ENCODE results near the gene STPG2.

Gene STPG2

GRCh38 chr4:98093662-98094061 lies 49.6 kb downstream of the STPG2 start:
- no peaks in the 10 kb centered on the region for H3K36me3 ChIP-seq (ENCODE audit: insufficient read depth, low read length)

GRCh38 chr4:98092833-98093439 lies 50.3 kb downstream of the STPG2 start:
- no peaks in the 10 kb centered on the region for H3K9me3 ChIP-seq (ENCODE audit: insufficient read depth, low read depth, low read length)

More at GRCh38 chr4:98093662-98094061, 49.6 kb downstream of the STPG2 start:
- 89% methylated on average over 2 of the region's 2 CpGs for WGBS
- Histone ChIP-seq H3K9me3 (ENCODE audit: insufficient read depth, low read depth, low read length) (no peaks in the 10 kb centered on the region), H3K9ac (ENCODE audit: low read depth, low read length) (no peak overlapping the region), H3K4me1 (ENCODE audit: insufficient read depth, low read length) (no peaks in the 10 kb centered on the region), H3K27me3 (ENCODE audit: insufficient read depth, low read length) (no peaks in the 10 kb centered on the region), H3K4me3 (ENCODE audit: low read length) (no peak overlapping the region), H3K27ac (ENCODE audit: low read depth, low read length) (no peak overlapping the region)

GRCh38 chr4:98081936-98082335 lies 61.3 kb downstream of the STPG2 start:
- Histone ChIP-seq H3K27ac (ENCODE audit: low read depth, low read length) (no peak overlapping the region), H3K36me3 (ENCODE audit: insufficient read depth, low read length) (no peaks in the 10 kb centered on the region), H3K4me3 (ENCODE audit: low read length) (no peak overlapping the region), H3K9ac (ENCODE audit: low read depth, low read length) (no peak overlapping the region), H3K27me3 (ENCODE audit: insufficient read depth, low read length) (no peaks in the 10 kb centered on the region), H3K4me1 (ENCODE audit: insufficient read depth, low read length) (no peaks in the 10 kb centered on the region), H3K9me3 (ENCODE audit: insufficient read depth, low read depth, low read length) (no peaks in the 10 kb centered on the region)
- 98% methylated on average over 2 of the region's 2 CpGs for WGBS

More at GRCh38 chr4:98092833-98093439, 50.3 kb downstream of the STPG2 start:
- 46% methylated on average over 2 of the region's 2 CpGs for WGBS
- no peak overlapping the region for H3K9ac ChIP-seq (ENCODE audit: low read depth, low read length)
- no peaks in the 10 kb centered on the region for H3K4me1 ChIP-seq (ENCODE audit: insufficient read depth, low read length)
- H3K36me3 ChIP-seq (ENCODE audit: insufficient read depth, low read length), result no peaks in the 10 kb centered on the region
- no peaks in the 10 kb centered on the region for H3K27me3 ChIP-seq (ENCODE audit: insufficient read depth, low read length)
- no peak overlapping the region for H3K4me3 ChIP-seq (ENCODE audit: low read length)
- no peak overlapping the region for H3K27ac ChIP-seq (ENCODE audit: low read depth, low read length)

GRCh38 chr4:98068495-98068894 lies 74.8 kb downstream of the STPG2 start:
- 100% methylated on average over 2 of the region's 2 CpGs for WGBS
- no peaks in the 10 kb centered on the region for H3K9me3 ChIP-seq (ENCODE audit: insufficient read depth, low read depth, low read length)

GRCh38 chr4:98055800-98056501 lies 87.3 kb downstream of the STPG2 start:
- Histone ChIP-seq H3K9me3 (ENCODE audit: insufficient read depth, low read depth, low read length) (no peaks in the 10 kb centered on the region), H3K4me3 (ENCODE audit: low read length) (no peak overlapping the region), H3K4me1 (ENCODE audit: insufficient read depth, low read length) (no peaks in the 10 kb centered on the region), H3K27ac (ENCODE audit: low read depth, low read length) (no peak overlapping the region), H3K36me3 (ENCODE audit: insufficient read depth, low read length) (no peaks in the 10 kb centered on the region), H3K27me3 (ENCODE audit: insufficient read depth, low read length) (no peaks in the 10 kb centered on the region), H3K9ac (ENCODE audit: low read depth, low read length) (no peak overlapping the region)
- 92% methylated on average over 7 of the region's 7 CpGs for WGBS

More at GRCh38 chr4:98068495-98068894, 74.8 kb downstream of the STPG2 start:
- Histone ChIP-seq H3K36me3 (ENCODE audit: insufficient read depth, low read length) (no peaks in the 10 kb centered on the region), H3K27ac (ENCODE audit: low read depth, low read length) (no peak overlapping the region), H3K27me3 (ENCODE audit: insufficient read depth, low read length) (no peaks in the 10 kb centered on the region), H3K4me1 (ENCODE audit: insufficient read depth, low read length) (no peaks in the 10 kb centered on the region), H3K4me3 (ENCODE audit: low read length) (no peak overlapping the region), H3K9ac (ENCODE audit: low read depth, low read length) (no peak overlapping the region)

- Histone ChIP-seq H3K9me3 (ENCODE audit: insufficient read depth, low read depth, low read length) (no peaks in the 10 kb centered on the region), H3K4me3 (ENCODE audit: low read length) (no peak overlapping the region), H3K27me3 (ENCODE audit: insufficient read depth, low read length) (no peaks in the 10 kb centered on the region), H3K4me1 (ENCODE audit: insufficient read depth, low read length) (no peaks in the 10 kb centered on the region), H3K27ac (ENCODE audit: low read depth, low read length) (no peak overlapping the region), H3K9ac (ENCODE audit: low read depth, low read length) (no peak overlapping the region), H3K36me3 (ENCODE audit: insufficient read depth, low read length) (no peaks in the 10 kb centered on the region)
- 84% methylated on average over 1 of the region's 1 CpG for WGBS
These were observed 96.6 kb downstream of the STPG2 start for GRCh38 chr4:98046665-98047064.

GRCh38 chr4:98030059-98030458 lies 113.2 kb downstream of the STPG2 start:
- no peaks in the 10 kb centered on the region for H3K27me3 ChIP-seq (ENCODE audit: insufficient read depth, low read length)
- H3K9ac ChIP-seq (ENCODE audit: low read depth, low read length), result no peak overlapping the region
- 97% methylated on average over 1 of the region's 1 CpG for WGBS
- no peaks in the 10 kb centered on the region for H3K4me1 ChIP-seq (ENCODE audit: insufficient read depth, low read length)
- H3K27ac ChIP-seq (ENCODE audit: low read depth, low read length), result no peak overlapping the region
- H3K9me3 ChIP-seq (ENCODE audit: insufficient read depth, low read depth, low read length), result no peaks in the 10 kb centered on the region
- H3K4me3 ChIP-seq (ENCODE audit: low read length), result no peak overlapping the region
- no peaks in the 10 kb centered on the region for H3K36me3 ChIP-seq (ENCODE audit: insufficient read depth, low read length)

GRCh38 chr4:98027827-98028226 lies 115.4 kb downstream of the STPG2 start:
- 100% methylated on average over 2 of the region's 2 CpGs for WGBS
- peaks cover 9% of the 10 kb centered on the region for H3K9me3 ChIP-seq (ENCODE audit: insufficient read depth, low read depth, low read length)
- no peak overlapping the region for H3K27ac ChIP-seq (ENCODE audit: low read depth, low read length)
- no peak overlapping the region for H3K4me3 ChIP-seq (ENCODE audit: low read length)
- no peaks in the 10 kb centered on the region for H3K27me3 ChIP-seq (ENCODE audit: insufficient read depth, low read length)
- H3K36me3 ChIP-seq (ENCODE audit: insufficient read depth, low read length), result no peaks in the 10 kb centered on the region
- no peaks in the 10 kb centered on the region for H3K4me1 ChIP-seq (ENCODE audit: insufficient read depth, low read length)
- H3K9ac ChIP-seq (ENCODE audit: low read depth, low read length), result no peak overlapping the region

GRCh38 chr4:98026362-98026761 lies 116.9 kb downstream of the STPG2 start:
- H3K4me3 ChIP-seq (ENCODE audit: low read length), result no peak overlapping the region
- H3K27ac ChIP-seq (ENCODE audit: low read depth, low read length), result no peak overlapping the region
- WGBS, result 97% methylated on average over 3 of the region's 3 CpGs
- H3K36me3 ChIP-seq (ENCODE audit: insufficient read depth, low read length), result no peaks in the 10 kb centered on the region
- no peaks in the 10 kb centered on the region for H3K4me1 ChIP-seq (ENCODE audit: insufficient read depth, low read length)
- no peak overlapping the region for H3K9ac ChIP-seq (ENCODE audit: low read depth, low read length)
- peaks cover 9% of the 10 kb centered on the region for H3K9me3 ChIP-seq (ENCODE audit: insufficient read depth, low read depth, low read length)
- H3K27me3 ChIP-seq (ENCODE audit: insufficient read depth, low read length), result no peaks in the 10 kb centered on the region

GRCh38 chr4:98006814-98007412 lies 136.4 kb downstream of the STPG2 start:
- H3K4me1 ChIP-seq (ENCODE audit: insufficient read depth, low read length), result no peaks in the 10 kb centered on the region
- H3K9me3 ChIP-seq (ENCODE audit: insufficient read depth, low read depth, low read length), result peaks cover 5% of the 10 kb centered on the region; the same call in 1 of the 2 replicates
- WGBS, result 94% methylated on average over 3 of the region's 3 CpGs
- H3K27me3 ChIP-seq (ENCODE audit: insufficient read depth, low read length), result no peaks in the 10 kb centered on the region
- H3K36me3 ChIP-seq (ENCODE audit: insufficient read depth, low read length), result no peaks in the 10 kb centered on the region
- H3K4me3 ChIP-seq (ENCODE audit: low read length), result no peak overlapping the region
- no peak overlapping the region for H3K27ac ChIP-seq (ENCODE audit: low read depth, low read length)
- no peak overlapping the region for H3K9ac ChIP-seq (ENCODE audit: low read depth, low read length)

GRCh38 chr4:98006060-98006459 lies 137.2 kb downstream of the STPG2 start:
- 95% methylated on average over 1 of the region's 1 CpG for WGBS
- Histone ChIP-seq H3K9me3 (ENCODE audit: insufficient read depth, low read depth, low read length) (peaks cover 2% of the 10 kb centered on the region; the same call in 1 of the 2 replicates), H3K4me1 (ENCODE audit: insufficient read depth, low read length) (no peaks in the 10 kb centered on the region), H3K36me3 (ENCODE audit: insufficient read depth, low read length) (no peaks in the 10 kb centered on the region), H3K9ac (ENCODE audit: low read depth, low read length) (no peak overlapping the region), H3K4me3 (ENCODE audit: low read length) (no peak overlapping the region), H3K27me3 (ENCODE audit: insufficient read depth, low read length) (no peaks in the 10 kb centered on the region), H3K27ac (ENCODE audit: low read depth, low read length) (no peak overlapping the region)

Data from HUES64 (cell line).